GM12878 (cell line): ENCODE data around the gene DCDC1. TPM values are rescaled to one million over a fixed set of nuclear protein-coding genes. Genes with fewer than 3 reads are reported as not detected.

ENCODE experiments used
- ATAC-seq: fragments of 200-7000 bp; cut with Tn5 transposase; 3 replicates; pipeline ENCODE4 v1.9.1; 2020; ENCODE audit warnings: mild to moderate bottlenecking, moderate library complexity
- BruUV-seq: library from RNA; stranded (reverse); fragments of 400-500 nt; replicated peaks from 2 replicates; lab custom pipeline; 2021; lab: Mats Ljungman, UMichigan
- CTCF ChIA-PET: fragments of 300-600 bp; sonication (Branson Sonifier 250); formaldehyde crosslinking; extraction: SDS; loops from one replicate; lab custom pipeline; 2021; ENCODE audit warnings: inconsistent platforms; lab: Yijun Ruan, JAX
- POLR2A ChIA-PET: fragments of 350-600 bp; formaldehyde crosslinking; extraction: SDS; loops from one replicate; lab custom pipeline; 2021; ENCODE audit warnings: inconsistent platforms; lab: Charles Lee
- RAD21 ChIA-PET: fragments of 300-600 bp; sonication (Branson Sonifier 250); formaldehyde crosslinking; loops from one replicate; lab custom pipeline; 2023; ENCODE audit warnings: antibody characterized with exemption; ENCODE audit not compliant: unreplicated experiment; lab: Charles Lee
- SMC1A ChIA-PET: fragments of 300-600 bp; sonication (Branson Sonifier 250); formaldehyde crosslinking; loops from one replicate; lab custom pipeline; 2023; ENCODE audit not compliant: unreplicated experiment, uncharacterized antibody; lab: Charles Lee
- DNase-seq: peaks from one replicate; pipeline ENCODE4 v3.0.0-alpha.2; 2011; ENCODE audit warnings: low read depth, low spot score
- FAIRE-seq: peaks from 3 replicates; lab custom pipeline; 2011; peaks lifted over from hg19 to GRCh38; lab: Jason Lieb, UNC
- H2AFZ ChIP-seq: 2 replicates; pipeline ENCODE4 v1.6.0; 2011; ENCODE audit warnings: low read depth, low read length, control low read depth; ENCODE audit not compliant: control insufficient read depth
- H3K27ac ChIP-seq: 2 replicates; pipeline ENCODE4 v1.5.1; 2011; ENCODE audit warnings: control low read depth; ENCODE audit not compliant: control insufficient read depth, insufficient read depth
- H3K27me3 ChIP-seq, 2 experiments: replicated peaks in 1 of 2; 2 replicates each; pipeline versions ENCODE4 v1.6.0 to v1.6.1; 2011; ENCODE audit warnings: low read length in 1 of 2; ENCODE audit not compliant: control insufficient read depth in 2 of 2, insufficient read depth in 2 of 2
- H3K36me3 ChIP-seq, 2 experiments: 2 replicates each; pipeline ENCODE4 v1.5.1; 2011; ENCODE audit warnings: low read length in 1 of 2; ENCODE audit not compliant: control insufficient read depth in 2 of 2, insufficient read depth in 2 of 2
- H3K4me1 ChIP-seq: 2 replicates; pipeline ENCODE4 v1.6.1; 2011; ENCODE audit warnings: mild to moderate bottlenecking, low read length, moderate library complexity, mixed read lengths; ENCODE audit not compliant: control insufficient read depth, insufficient read depth
- H3K4me2 ChIP-seq: 2 replicates; pipeline ENCODE4 v1.6.0; 2011; ENCODE audit warnings: control low read depth; ENCODE audit not compliant: control insufficient read depth, insufficient read depth
- H3K4me3 ChIP-seq: fragments of 200-600 bp; sonication (generic); 2 replicates; pipeline ENCODE4 v1.5.1; 2016
- H3K79me2 ChIP-seq: 2 replicates; pipeline ENCODE4 v1.6.0; 2011; ENCODE audit warnings: low read length; ENCODE audit not compliant: control insufficient read depth, insufficient read depth
- H3K9ac ChIP-seq: 2 replicates; pipeline ENCODE4 v1.8.0; 2011; ENCODE audit warnings: low read length, control low read depth, mixed read lengths; ENCODE audit not compliant: control insufficient read depth, insufficient read depth
- H3K9me3 ChIP-seq: replicated peaks from 3 replicates; pipeline ENCODE4 v1.5.1; 2011; ENCODE audit warnings: mild to moderate bottlenecking, low read length; ENCODE audit not compliant: control insufficient read depth, insufficient read depth
- H4K20me1 ChIP-seq: 2 replicates; pipeline ENCODE4 v1.6.0; 2011; ENCODE audit not compliant: control insufficient read depth, insufficient read depth
- ESRRA ChIP-seq: IDR thresholded peaks from 2 replicates; pipeline ENCODE4 v1.6.1; 2012; ENCODE audit warnings: mild to moderate bottlenecking, low read length, improper control_type of control experiment
- LARP7 ChIP-seq: fragments of 450-650 bp; IDR thresholded peaks from 2 replicates; pipeline ENCODE4 v1.6.1; 2017; ENCODE audit warnings: mild to moderate bottlenecking
- MXI1 ChIP-seq: fragments of 150-350 bp; IDR thresholded peaks from 2 replicates; pipeline ENCODE4 v1.6.1; 2011; ENCODE audit warnings: low read depth, mild to moderate bottlenecking, inconsistent platforms, low read length, improper control_type of control experiment
- NRF1 ChIP-seq: conservative IDR thresholded peaks from 2 replicates; pipeline ENCODE4 v1.6.1; 2011; ENCODE audit warnings: mild to moderate bottlenecking, low read depth, low read length, improper control_type of control experiment
- PAX5 ChIP-seq: IDR thresholded peaks from 2 replicates; pipeline ENCODE4 v1.6.1; 2011; ENCODE audit warnings: low read depth, low read length, borderline replicate concordance
- PAX8 ChIP-seq: fragments of 450-650 bp; IDR thresholded peaks from 2 replicates; pipeline ENCODE4 v1.6.1; 2017; ENCODE audit warnings: mild to moderate bottlenecking, moderate library complexity
- SIN3A ChIP-seq: IDR thresholded peaks from 2 replicates; pipeline ENCODE4 v1.6.1; 2012; ENCODE audit warnings: low read depth, low read length, improper control_type of control experiment
- SMAD1 ChIP-seq: fragments of 450-650 bp; IDR thresholded peaks from 2 replicates; pipeline ENCODE4 v1.6.1; 2018; ENCODE audit warnings: mild to moderate bottlenecking, low read depth; ENCODE audit not compliant: partially characterized antibody
- TARDBP ChIP-seq: IDR thresholded peaks from 2 replicates; pipeline ENCODE4 v1.6.1; 2016; ENCODE audit warnings: borderline replicate concordance
- TCF3 ChIP-seq: IDR thresholded peaks from 2 replicates; pipeline ENCODE4 v1.6.1; 2012; ENCODE audit warnings: low read depth, mild to moderate bottlenecking, low read length, borderline replicate concordance; ENCODE audit not compliant: insufficient read depth
- USF1 ChIP-seq: IDR thresholded peaks from 2 replicates; pipeline ENCODE4 v1.6.1; 2011; ENCODE audit warnings: borderline replicate concordance, low read depth, mild to moderate bottlenecking, moderate library complexity, mixed read lengths, low read length; ENCODE audit not compliant: insufficient read depth; ENCODE audit errors: extremely low read length
- ZNF217 ChIP-seq: fragments of 450-650 bp; IDR thresholded peaks from 2 replicates; pipeline ENCODE4 v1.6.1; 2017; ENCODE audit warnings: antibody characterized with exemption, mild to moderate bottlenecking
- ZNF384 ChIP-seq: IDR thresholded peaks from 2 replicates; pipeline ENCODE4 v1.6.1; 2012; ENCODE audit warnings: low read depth, mild to moderate bottlenecking, low read length, improper control_type of control experiment, borderline replicate concordance
- WGBS: methylation state at CpG from one replicate; pipeline ENCODE4 v1.1.6; 2016; ENCODE audit warnings: low lambda C conversion rate; ENCODE audit not compliant: insufficient replicate concordance, insufficient coverage; ENCODE audit errors: missing lambda C conversion rate; 5-methylcytosine and 5-hydroxymethylcytosine counted together
- in situ Hi-C: fragments of 300-500 bp; cut with MboI; formaldehyde crosslinking; loops from 9 replicates; pipeline ENCODE4 v1.14.3; 2018; ENCODE audit warnings: mixed read lengths
- intact Hi-C: fragments of 100-400 bp; cut with micrococcal nuclease; formaldehyde crosslinking; loops from one replicate; pipeline ENCODE4 v1.14.2; 2022; ENCODE audit not compliant: unreplicated experiment
- polyA plus RNA-seq, 11 experiments: library from polyadenylated mRNA; depleted of rRNA in 4 of 11; unstranded in 6 of 11; stranded (reverse) in 5 of 11; fragments of >200 nt; fragmentation: Nextera tagmentation in 4 of 11; fragmentation: Illumina TruSeq in 1 of 11; extraction: Ambion mirVana in 4 of 11; extraction: Trizol in 1 of 11; gene quantifications; 1 replicate in 1 of 11; 2 replicates in 10 of 11; pipeline versions ENCODE4 v1.2.1 to v1.2.3, GENCODE V29; 2011 to 2016; ENCODE audit warnings: inconsistent platforms in 2 of 11, missing spikeins in 2 of 11, low read depth in 1 of 11
- total RNA-seq, 4 experiments: library from RNA; depleted of rRNA in 3 of 4; stranded (reverse); fragments of >200 nt in 3 of 4; fragmentation: Illumina TruSeq in 1 of 4; extraction: Trizol in 1 of 4; gene quantifications; 2 replicates each; pipeline versions ENCODE4 v1.2.1 to v1.2.3, GENCODE V29; 2013 to 2021
- TF ChIP-seq, protein P1 (sequence below): IDR thresholded peaks from 2 replicates; pipeline ENCODE4 v1.6.1; 2012; ENCODE audit warnings: low read depth, low read length, improper control_type of control experiment

Gene DCDC1
- total and polyA plus RNA-seq, 10 of the 15 experiments (the other 5 are each of a cell fraction or from before 2014, with no cell fraction given) = not detected

DNA sequence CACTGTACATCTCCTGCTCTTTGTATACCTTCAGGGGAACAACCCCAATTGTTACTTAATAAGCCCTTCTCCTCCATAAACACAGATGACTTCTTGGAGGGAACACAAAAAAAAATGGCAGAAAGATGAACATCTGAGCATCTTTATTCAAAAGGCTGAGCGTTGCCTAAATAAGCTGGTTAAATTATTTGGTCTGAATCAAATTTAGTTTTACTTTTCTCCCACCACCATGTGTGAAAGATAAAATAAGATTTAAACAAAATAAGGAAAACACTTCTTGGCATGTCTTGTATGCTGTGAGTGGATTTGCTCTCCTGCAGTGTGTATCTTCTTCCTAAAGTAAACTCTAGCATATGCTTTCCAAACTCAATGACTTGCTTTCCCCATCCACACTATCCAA, 137.9 kb downstream of the DCDC1 start:
- ChIA-PET POLR2A (no interaction called here), CTCF (interaction anchor here (1.2 to 1.4 kb wide), 3 partner anchors 8 to 271 kb away, joined by 3 to 4 read pairs (median 4); no protein-coding TSS in a partner anchor), RAD21 (no interaction called here), SMC1A (no interaction called here)
- Histone ChIP-seq H4K20me1 (no peaks in the 10 kb centered on the region), H3K9ac (no peak overlapping the region), H3K4me1 (no peaks in the 10 kb centered on the region), H3K27ac (no peak overlapping the region), H2AFZ (no peak overlapping the region), H3K4me2 (no peak overlapping the region), H3K4me3 (no peak overlapping the region), H3K79me2 (no peaks in the 10 kb centered on the region), H3K27me3 (no peaks in the 10 kb centered on the region), H3K9me3 (no peaks in the 10 kb centered on the region), H3K36me3 (no peaks in the 10 kb centered on the region)
- ATAC-seq = no peak
- no peak for DNase-seq
- intact Hi-C loops (no loop called here), in situ Hi-C loops (no loop called here)
- no peak for FAIRE-seq
- TF ChIP-seq LARP7 = no peak
- TF ChIP-seq, protein P1, sequence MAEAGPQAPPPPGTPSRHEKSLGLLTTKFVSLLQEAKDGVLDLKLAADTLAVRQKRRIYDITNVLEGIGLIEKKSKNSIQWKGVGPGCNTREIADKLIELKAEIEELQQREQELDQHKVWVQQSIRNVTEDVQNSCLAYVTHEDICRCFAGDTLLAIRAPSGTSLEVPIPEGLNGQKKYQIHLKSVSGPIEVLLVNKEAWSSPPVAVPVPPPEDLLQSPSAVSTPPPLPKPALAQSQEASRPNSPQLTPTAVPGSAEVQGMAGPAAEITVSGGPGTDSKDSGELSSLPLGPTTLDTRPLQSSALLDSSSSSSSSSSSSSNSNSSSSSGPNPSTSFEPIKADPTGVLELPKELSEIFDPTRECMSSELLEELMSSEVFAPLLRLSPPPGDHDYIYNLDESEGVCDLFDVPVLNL = no peak
- no peak for TF ChIP-seq ESRRA
- no peak for TF ChIP-seq NRF1
- TF ChIP-seq TARDBP = no peak
- 0% methylated on average over 1 of the region's 1 CpG for WGBS
- no TSS peak for BruUV-seq

- Histone ChIP-seq H2AFZ (no peak overlapping the region), H3K9ac (no peak overlapping the region), H3K27me3 (no peaks in the 10 kb centered on the region), H3K27ac (no peak overlapping the region), H3K4me2 (no peak overlapping the region), H3K79me2 (no peaks in the 10 kb centered on the region), H3K4me3 (no peak overlapping the region), H3K36me3 (no peaks in the 10 kb centered on the region), H4K20me1 (no peaks in the 10 kb centered on the region), H3K9me3 (no peaks in the 10 kb centered on the region), H3K4me1 (no peaks in the 10 kb centered on the region)
- ChIA-PET CTCF (interaction anchor here (0.7 kb wide), 1 partner anchor 120 kb away, joined by 4 read pairs; no protein-coding TSS in a partner anchor), POLR2A (no interaction called here), SMC1A (interaction anchor here (2.0 kb wide), 1 partner anchor 12 kb away, joined by 6 read pairs; no protein-coding TSS in a partner anchor), RAD21 (no interaction called here)
- in situ Hi-C loops (no loop called here), intact Hi-C loops (no loop called here)
- DNase-seq (no peak), ATAC-seq (no peak), FAIRE-seq (no peak)
- WGBS = 0% methylated on average over 2 of the region's 2 CpGs
- TF ChIP-seq TCF3 (no peak), SMAD1 (no peak), ZNF217 (no peak), PAX8 (no peak), SIN3A (no peak), USF1 (no peak), ZNF384 (no peak), MXI1 (no peak), PAX5 (no peak)
- BruUV-seq = no TSS peak
Measured at GRCh38 chr11:31218847-31219246, 150.7 kb downstream of the DCDC1 start.
